ENCODE data around the gene CFD. TPM values are rescaled to one million over a fixed set of nuclear protein-coding genes. Genes with fewer than 3 reads are reported as not detected.

Gene CFD
- polyA plus RNA-seq, 1 of the 3 experiments (the other 2 are of a cell fraction): 2.5 TPM

- peaks cover 36% of the 10 kb centered on the region for H3K79me2 ChIP-seq (ENCODE audit: insufficient read depth)
- H3K36me3 ChIP-seq (replicated peaks in 1 of 2; ENCODE audit: control insufficient read depth in 1 of 2, insufficient read depth in 2 of 2, low read length in 1 of 2): peaks cover 0 to 19% of the 10 kb centered on the region in 2 experiments
- TF ChIP-seq TCF12 (IDR thresholded peaks at IDR 0.05) (no peak), EZH2phosphoT487 (IDR thresholded peaks at IDR 0.05; ENCODE audit: borderline replicate concordance, low read depth) (no peak), RCOR1 (IDR thresholded peaks at IDR 0.05; ENCODE audit: low read length) (no peak), MXI1 (IDR thresholded peaks at IDR 0.05; ENCODE audit: low read depth, low read length) (no peak), TEAD4 (IDR thresholded peaks at IDR 0.05; ENCODE audit: borderline replicate concordance, insufficient read depth) (no peak), ELF1 (IDR thresholded peaks at IDR 0.05) (no peak), YY1 (IDR thresholded peaks at IDR 0.05; ENCODE audit: low read depth) (no peak), CTCF (IDR thresholded peaks at IDR 0.05) (no peak), FOXM1 (IDR thresholded peaks at IDR 0.05; ENCODE audit: low read depth) (no peak), SMC3 (IDR thresholded peaks at IDR 0.05; ENCODE audit: low read depth, low read length) (no peak)
- ChIA-PET CTCF (interaction anchor here (0.6 to 1.1 kb wide), 2 partner anchors 37 to 237 kb away, joined by 4 to 5 read pairs; no protein-coding TSS in a partner anchor), POLR2A (no interaction called here)
- 80% methylated on average over 28 of the region's 30 CpGs for WGBS (ENCODE audit: low lambda C conversion rate)
- no peak overlapping the region for H3K9ac ChIP-seq
- no peak overlapping the region for H3K4me3 ChIP-seq (ENCODE audit: low read depth in 2 of 2, low read length in 1 of 2)
- no peak overlapping the region for H2AFZ ChIP-seq (ENCODE audit: low read depth)
- H3K9me3 ChIP-seq: no peaks in the 10 kb centered on the region
- peak; percentile 87 for DNase-seq
- peaks cover 25% of the 10 kb centered on the region; the same call in 1 of the 2 replicates for H4K20me1 ChIP-seq (ENCODE audit: insufficient read depth)
- no peak overlapping the region for H3K4me2 ChIP-seq
- H3F3A ChIP-seq (replicated peaks; ENCODE audit: insufficient read depth): peaks cover 4% of the 10 kb centered on the region
- H3K27ac ChIP-seq (ENCODE audit: low read depth in 2 of 2, low read length in 1 of 2): no peak overlapping the region
- H3K9me2 ChIP-seq: no peaks in the 10 kb centered on the region
- no peaks in the 10 kb centered on the region for H3K27me3 ChIP-seq (ENCODE audit: insufficient read depth)
- H3K4me1 ChIP-seq (ENCODE audit: control insufficient read depth in 1 of 2, insufficient read depth in 2 of 2, low read depth in 1 of 2, low read length in 1 of 2): no peaks in the 10 kb centered on the region; a peak in 1 of 4 replicates
These were observed 41.0 kb downstream of the CFD start for GRCh38 chr19:900302-901111.

- ChIA-PET CTCF (interaction anchor here (1.1 to 1.7 kb wide), 2 partner anchors 21 to 38 kb away, joined by 5 read pairs; no protein-coding TSS in a partner anchor), POLR2A (no interaction called here)
- Histone ChIP-seq H2AFZ (ENCODE audit: low read depth) (no peak overlapping the region), H3K36me3 (replicated peaks in 1 of 2; ENCODE audit: control insufficient read depth in 1 of 2, insufficient read depth in 2 of 2, low read length in 1 of 2) (peaks cover 0 to 19% of the 10 kb centered on the region in 2 experiments), H3K27ac (ENCODE audit: low read depth in 2 of 2, low read length in 1 of 2) (no peak overlapping the region), H3K4me3 (ENCODE audit: low read depth in 2 of 2, low read length in 1 of 2) (no peak overlapping the region), H3K4me2 (no peak overlapping the region), H3K4me1 (ENCODE audit: control insufficient read depth in 1 of 2, insufficient read depth in 2 of 2, low read depth in 1 of 2, low read length in 1 of 2) (no peaks in the 10 kb centered on the region; a peak in 1 of 4 replicates), H3K9ac (no peak overlapping the region), H3K79me2 (ENCODE audit: insufficient read depth) (peaks cover 41% of the 10 kb centered on the region), H3F3A (replicated peaks; ENCODE audit: insufficient read depth) (peaks cover 4% of the 10 kb centered on the region), H3K27me3 (ENCODE audit: insufficient read depth) (no peaks in the 10 kb centered on the region), H3K9me2 (no peaks in the 10 kb centered on the region), H3K9me3 (no peaks in the 10 kb centered on the region), H4K20me1 (ENCODE audit: insufficient read depth) (peaks cover 31% of the 10 kb centered on the region)
- TF ChIP-seq RXRA (IDR thresholded peaks at IDR 0.05; ENCODE audit: borderline replicate concordance, low read depth): no peak
- TF ChIP-seq MAX (IDR thresholded peaks at IDR 0.05; ENCODE audit: low read depth): no peak
- TF ChIP-seq EP300 (IDR thresholded peaks at IDR 0.05; ENCODE audit: borderline replicate concordance in 1 of 2, low read depth in 1 of 2, low read length in 1 of 2): no peak
- 92% methylated on average over 16 of the region's 27 CpGs for WGBS (ENCODE audit: low lambda C conversion rate)
- no peak for DNase-seq
These were observed 42.0 kb downstream of the CFD start for GRCh38 chr19:901216-902092.

Measured in SK-N-SH (cell line).